HEK293T (cell line): ENCODE data around the gene UPK2.

ENCODE experiments used
- CTCF ChIA-PET: fragments of 350-600 bp; formaldehyde crosslinking; extraction: SDS; loops from one replicate; lab custom pipeline; 2021; ENCODE audit warnings: antibody characterized with exemption, inconsistent platforms; lab: Yijun Ruan, JAX
- POLR2A ChIA-PET: fragments of 350-600 bp; formaldehyde crosslinking; extraction: SDS; loops from one replicate; lab custom pipeline; 2020; ENCODE audit warnings: antibody characterized with exemption, inconsistent platforms; lab: Yijun Ruan, JAX
- DNase-seq: peaks from one replicate; pipeline ENCODE4 v3.0.0; 2012; ENCODE audit warnings: mixed read lengths; ENCODE audit errors: extremely low spot score
- ARNT ChIP-seq: fragments of 450-650 bp; IDR thresholded peaks from 2 replicates; pipeline ENCODE4 v1.6.1; 2017; ENCODE audit warnings: mild to moderate bottlenecking
- BHLHE40 ChIP-seq: fragments of 450-650 bp; IDR thresholded peaks from 2 replicates; pipeline ENCODE4 v1.6.1; 2016; ENCODE audit warnings: mild to moderate bottlenecking, moderate library complexity, borderline replicate concordance
- CTBP1 ChIP-seq: fragments of 450-650 bp; IDR thresholded peaks from 2 replicates; pipeline ENCODE4 v1.6.1; 2016; ENCODE audit warnings: borderline replicate concordance
- ELF4 ChIP-seq: fragments of 450-650 bp; IDR thresholded peaks from 2 replicates; pipeline ENCODE4 v1.6.1; 2017; ENCODE audit warnings: antibody characterized with exemption
- FOXA1 ChIP-seq: fragments of 450-650 bp; IDR thresholded peaks from 2 replicates; pipeline ENCODE4 v1.6.1; 2016; ENCODE audit warnings: mild to moderate bottlenecking
- FOXK2 ChIP-seq: fragments of 450-650 bp; IDR thresholded peaks from 2 replicates; pipeline ENCODE4 v1.6.1; 2016; ENCODE audit warnings: mild to moderate bottlenecking
- FOXM1 ChIP-seq: fragments of 450-650 bp; IDR thresholded peaks from 2 replicates; pipeline ENCODE4 v1.6.1; 2017; ENCODE audit warnings: mild to moderate bottlenecking, borderline replicate concordance
- HDGF ChIP-seq: fragments of 450-650 bp; IDR thresholded peaks from 2 replicates; pipeline ENCODE4 v1.6.1; 2017; ENCODE audit warnings: antibody characterized with exemption, borderline replicate concordance
- L3MBTL2 ChIP-seq: fragments of 450-650 bp; conservative IDR thresholded peaks from 2 replicates; pipeline ENCODE4 v1.6.1; 2016; ENCODE audit warnings: mild to moderate bottlenecking
- LEF1 ChIP-seq: fragments of 450-650 bp; IDR thresholded peaks from 2 replicates; pipeline ENCODE4 v1.6.1; 2017; ENCODE audit warnings: mild to moderate bottlenecking, borderline replicate concordance
- NFRKB ChIP-seq: fragments of 450-650 bp; IDR thresholded peaks from 2 replicates; pipeline ENCODE4 v1.6.1; 2016; ENCODE audit warnings: mild to moderate bottlenecking, moderate library complexity
- SP1 ChIP-seq: fragments of 450-650 bp; IDR thresholded peaks from 2 replicates; pipeline ENCODE4 v1.6.1; 2017
- SUZ12 ChIP-seq: fragments of 450-650 bp; IDR thresholded peaks from 2 replicates; pipeline ENCODE4 v1.6.1; 2016; ENCODE audit warnings: mild to moderate bottlenecking
- TARDBP ChIP-seq: fragments of 450-650 bp; IDR thresholded peaks from 2 replicates; pipeline ENCODE4 v1.6.1; 2016
- ZNF384 ChIP-seq: fragments of 450-650 bp; IDR thresholded peaks from 2 replicates; pipeline ENCODE4 v1.6.1; 2016
- TF ChIP-seq, protein P1 (sequence below): fragments of 450-650 bp; IDR thresholded peaks from 2 replicates; pipeline ENCODE4 v1.6.1; 2016

The UPK2 gene

DNA sequence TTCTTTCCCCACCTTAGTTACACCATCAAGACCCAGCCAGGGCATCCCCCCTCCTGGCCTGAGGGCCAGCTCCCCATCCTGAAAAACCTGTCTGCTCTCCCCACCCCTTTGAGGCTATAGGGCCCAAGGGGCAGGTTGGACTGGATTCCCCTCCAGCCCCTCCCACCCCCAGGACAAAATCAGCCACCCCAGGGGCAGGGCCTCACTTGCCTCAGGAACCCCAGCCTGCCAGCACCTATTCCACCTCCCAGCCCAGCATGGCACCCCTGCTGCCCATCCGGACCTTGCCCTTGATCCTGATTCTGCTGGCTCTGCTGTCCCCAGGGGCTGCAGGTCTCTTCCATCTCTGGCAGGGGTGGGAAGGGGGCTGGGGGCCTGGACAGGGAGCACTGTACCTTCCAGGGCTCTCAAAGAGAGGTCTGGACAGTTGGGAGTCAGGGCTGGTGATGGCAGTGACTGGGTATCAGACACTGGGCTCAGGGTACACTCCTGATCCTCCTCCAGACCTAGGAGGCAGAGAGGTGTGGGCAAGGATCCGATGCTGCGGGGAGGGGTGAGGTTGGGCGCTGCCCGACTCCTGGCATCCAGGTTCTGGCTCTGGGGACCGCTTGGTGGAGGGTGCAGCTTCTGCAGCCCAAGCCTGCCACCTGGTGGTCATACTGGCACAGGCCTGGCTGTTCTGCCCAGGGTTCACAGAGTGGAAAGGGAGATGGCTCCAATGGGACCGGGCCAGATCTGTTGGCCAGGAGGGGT, at the start of gene UPK2:
Gene UPK2, plus strand, starts transcription at position 205 of the 753 bp plus-strand sequence. Its CDS starts 53 bp downstream, at position 258.
- POLR2A ChIA-PET = no interaction called here
- CTCF ChIA-PET = interaction anchor here (0.7 to 1.3 kb wide), 5 partner anchors 12 to 61 kb away, joined by 3 to 5 read pairs (median 3); no protein-coding TSS in a partner anchor
- TF ChIP-seq L3MBTL2 (no peak), BHLHE40 (no peak), HDGF (no peak), TARDBP (no peak), SP1 (no peak), CTBP1 (no peak), FOXM1 (no peak)
- DNase-seq = peak; percentile 93

DNA sequence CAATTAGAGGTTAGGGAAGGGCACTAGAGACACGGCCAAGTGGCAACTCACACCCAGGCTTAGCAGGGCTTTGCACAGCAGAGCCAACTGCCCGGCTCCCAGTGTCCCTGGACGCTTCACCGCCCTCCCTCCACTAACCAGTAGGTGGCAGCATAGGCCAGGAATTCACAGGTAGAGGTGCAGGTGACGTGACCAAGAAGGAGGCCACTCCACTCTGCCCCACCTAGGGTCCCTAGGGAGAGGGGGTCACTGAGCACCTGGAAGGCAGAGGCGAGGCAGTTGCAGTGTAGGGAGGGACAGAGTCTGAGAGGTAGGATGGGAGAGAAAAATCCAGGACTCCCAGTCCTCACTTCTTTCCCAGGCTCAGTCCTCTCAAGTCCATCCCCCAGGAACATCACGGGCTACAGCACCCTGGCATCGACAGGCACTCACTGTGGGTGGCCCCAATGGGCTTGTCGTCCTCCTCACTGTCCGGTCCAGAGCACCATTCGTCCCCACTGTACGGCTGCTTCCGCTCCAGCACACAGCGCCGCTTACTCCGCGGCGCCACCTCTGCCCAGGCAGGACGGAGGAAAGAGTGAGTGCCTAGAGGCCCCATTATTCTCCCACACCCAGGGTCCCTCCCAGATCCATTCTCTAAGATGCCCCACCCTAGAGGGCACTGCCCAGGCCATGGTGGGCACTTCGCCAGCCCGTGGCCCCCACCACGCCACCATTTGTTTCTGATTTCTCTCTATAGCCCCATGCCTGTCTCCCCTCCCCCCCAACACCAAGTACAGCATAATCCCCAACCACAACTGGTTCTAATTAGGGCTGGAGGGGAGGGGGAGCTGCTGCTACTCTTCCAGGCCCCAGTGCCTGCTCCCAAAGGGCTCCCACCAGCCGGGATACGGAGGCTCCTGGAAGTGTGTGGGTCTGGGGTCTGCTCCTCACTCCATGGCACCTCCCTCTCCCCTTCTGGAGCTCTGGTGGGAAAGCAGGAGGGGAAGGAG, 48.8 kb upstream of the UPK2 start:
- ChIA-PET POLR2A (interaction anchor here (1.5 to 6.6 kb wide), 2 partner anchors 16 to 18 kb away, joined by 3 to 50 read pairs; partner anchors contain the start of gene BCL9L), CTCF (interaction anchor here (0.6 to 2.8 kb wide), 4 partner anchors 21 to 267 kb away, joined by 3 to 19 read pairs (median 3); no protein-coding TSS in a partner anchor)
- peak; percentile 86 for DNase-seq
- TF ChIP-seq FOXA1 (no peak), FOXK2 (no peak), BHLHE40 (no peak), ELF4 (no peak), NFRKB (no peak), CTBP1 (no peak), FOXM1 (no peak), TARDBP (no peak), SP1 (no peak), ARNT (no peak), HDGF (no peak)
- TF ChIP-seq, protein P1, sequence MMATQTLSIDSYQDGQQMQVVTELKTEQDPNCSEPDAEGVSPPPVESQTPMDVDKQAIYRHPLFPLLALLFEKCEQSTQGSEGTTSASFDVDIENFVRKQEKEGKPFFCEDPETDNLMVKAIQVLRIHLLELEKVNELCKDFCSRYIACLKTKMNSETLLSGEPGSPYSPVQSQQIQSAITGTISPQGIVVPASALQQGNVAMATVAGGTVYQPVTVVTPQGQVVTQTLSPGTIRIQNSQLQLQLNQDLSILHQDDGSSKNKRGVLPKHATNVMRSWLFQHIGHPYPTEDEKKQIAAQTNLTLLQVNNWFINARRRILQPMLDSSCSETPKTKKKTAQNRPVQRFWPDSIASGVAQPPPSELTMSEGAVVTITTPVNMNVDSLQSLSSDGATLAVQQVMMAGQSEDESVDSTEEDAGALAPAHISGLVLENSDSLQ = no peak

DNA sequence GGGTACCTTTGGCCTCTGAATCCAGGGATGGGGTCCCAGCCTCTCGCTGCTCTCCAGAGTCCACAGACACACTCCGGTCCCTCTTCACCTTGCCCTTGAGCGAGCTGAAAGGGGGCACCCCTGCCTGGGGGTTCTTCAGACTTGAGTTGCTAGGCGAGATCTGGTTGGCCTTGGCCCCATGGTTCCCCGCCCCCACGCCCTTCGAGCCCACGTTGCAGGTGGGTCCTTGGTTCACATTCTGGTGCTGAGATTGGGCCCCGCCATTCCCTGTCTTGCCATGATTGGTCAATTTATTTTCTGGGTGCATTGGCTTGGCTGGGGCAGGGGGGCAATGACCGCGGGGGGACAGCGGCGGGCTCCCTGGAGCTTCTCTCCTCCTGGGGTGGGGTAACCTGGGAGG, 47.8 kb upstream of the UPK2 start:
- TF ChIP-seq SP1 = no peak
- TF ChIP-seq SUZ12 = no peak
- TF ChIP-seq, protein P1 = no peak
- no peak for TF ChIP-seq TARDBP
- TF ChIP-seq CTBP1 = no peak
- no peak for TF ChIP-seq ELF4
- no peak for TF ChIP-seq LEF1
- no peak for TF ChIP-seq BHLHE40
- no peak for TF ChIP-seq ZNF384
- no peak for TF ChIP-seq ARNT
- TF ChIP-seq FOXA1 = no peak
- TF ChIP-seq L3MBTL2 = no peak
- no peak for TF ChIP-seq FOXM1
- no peak for TF ChIP-seq HDGF
- TF ChIP-seq NFRKB = no peak
- TF ChIP-seq FOXK2 = no peak
- ChIA-PET POLR2A (interaction anchor here (2.1 to 6.6 kb wide), 2 partner anchors 17 to 21 kb away, joined by 9 to 50 read pairs; partner anchors contain the start of gene BCL9L), CTCF (interaction anchor here (0.7 to 2.8 kb wide), 4 partner anchors 20 to 268 kb away, joined by 3 to 19 read pairs (median 6); no protein-coding TSS in a partner anchor)
- no peak for DNase-seq

DNA sequence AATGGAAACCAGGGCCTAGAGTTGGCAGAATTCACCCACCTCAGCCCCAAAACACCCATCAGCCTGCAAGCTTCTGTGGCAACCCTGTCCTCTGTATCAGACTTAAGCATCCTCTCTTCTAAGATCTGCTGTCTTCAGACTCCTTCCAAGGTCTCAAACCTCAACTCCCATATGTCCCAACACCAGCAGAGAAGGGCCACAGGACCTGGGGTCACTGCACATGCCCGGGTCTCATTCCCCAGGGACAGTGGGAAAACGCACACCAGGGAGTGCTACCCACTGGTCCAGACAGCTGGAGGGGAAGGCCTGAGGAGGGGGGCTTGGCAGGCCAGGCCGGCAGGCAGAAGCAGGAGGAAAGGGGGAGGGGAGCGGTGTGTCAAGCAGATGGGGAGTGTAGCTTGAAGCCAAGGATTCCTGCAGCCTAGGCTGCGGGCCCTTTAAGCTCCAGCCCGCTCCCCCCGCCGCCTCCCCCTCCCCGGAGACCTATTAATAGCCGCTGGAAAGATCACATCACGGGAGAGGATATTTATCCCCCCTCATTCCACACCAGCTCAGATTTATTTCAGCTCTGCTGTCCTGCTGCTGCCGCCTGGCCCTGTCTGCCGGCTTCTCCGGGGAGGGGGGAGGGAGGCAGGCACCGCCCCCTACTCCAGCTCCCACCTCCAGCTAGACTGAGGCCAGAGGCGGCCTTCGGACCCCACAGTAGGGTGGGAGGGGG, 47.0 kb upstream of the UPK2 start:
- TF ChIP-seq FOXM1 (peak; percentile 46; the same call in 1 of the 2 replicates), BHLHE40 (no peak), SP1 (no peak), CTBP1 (no peak), HDGF (peak; percentile 31; the same call in 1 of the 2 replicates), ZNF384 (no peak), TARDBP (no peak), ARNT (no peak), NFRKB (no peak), L3MBTL2 (peak; percentile 25), SUZ12 (no peak)
- DNase-seq = peak; percentile 61
- ChIA-PET POLR2A (interaction anchor here (0.9 to 6.6 kb wide), 7 partner anchors 13 to 117 kb away, joined by 3 to 50 read pairs (median 8); partner anchors contain the start of genes BCL9L and DDX6), CTCF (interaction anchor here (0.5 to 2.8 kb wide), 8 partner anchors 14 to 406 kb away, joined by 3 to 19 read pairs (median 4); partner anchors contain the start of genes BCL9L and DDX6)
